ENCODE data around the gene RGPD8. TPM values are rescaled to one million over a fixed set of nuclear protein-coding genes. Genes with fewer than 3 reads are reported as not detected.
"Not testable (repeated sequence)": the region's sequence is repeated elsewhere in the genome, so short reads cannot be mapped to it uniquely, and the experiment has no call there.

RGPD8 gene
- total RNA-seq = 10 to 100 TPM in 6 of 8 experiments, 1 to 10 TPM in 2; 7.8 to 21.3 (median 16.0) TPM

GRCh38 chr2:112433480-112433879, at the start of gene RGPD8:
RGPD8 (minus strand) TSS chr2:112433645; CDS start chr2:112433453, 192 bp downstream.
- H3K4me1 ChIP-seq (replicated peaks in 1 of 2) = not testable (repeated sequence)
- ATAC-seq (replicated peaks in 6 of 8) = peak; percentile 95 to 100 (median 98)
- in situ Hi-C loops (cut with MboI; ENCODE audit: low pct_unique_long_range_greater_than_20kb in 2 of 9, low sequenced_read_pairs in 9 of 9, unreplicated experiment in 9 of 9) = loop anchor here in 1 of 9 experiments (25.0 kb wide), 1 partner anchor 171 kb away; the partner anchor contains the start of gene ZC3H8
- Histone ChIP-seq H3K27ac (peak within 1 kb of the TSS in 1 of 2 donors; percentile 71), H3K4me3 (peak within 1 kb of the TSS; percentile 18 to 66 (median 44))
- WGBS, 10 experiments = 0 to 20% (median 0%) methylated on average over 1 of the region's 26 CpGs; no CpG with 5 or more reads in 4 of the 10 experiments

GRCh38 chr2:112483042-112483473, 49.6 kb upstream of the RGPD8 start:
- ATAC-seq (replicated peaks in 6 of 8) = peak in 7 of 8 experiments; percentile 3 to 63 (median 54)
- H3K4me3 ChIP-seq = peak overlapping the region; percentile 54 to 77 (median 72)
- peaks cover 10 to 12% of the 10 kb centered on the region in 2 donors for H3K4me1 ChIP-seq (replicated peaks in 1 of 2)
- 0 to 8% (median 0%) methylated on average over 1 to 5 of the region's 10 CpGs; no CpG with 5 or more reads in 1 of the 10 experiments for WGBS, 10 experiments
- in situ Hi-C loops (cut with MboI; ENCODE audit: low pct_unique_long_range_greater_than_20kb in 2 of 9, low sequenced_read_pairs in 9 of 9, unreplicated experiment in 9 of 9) = loop anchor here in 1 of 9 experiments (25.0 kb wide), 1 partner anchor 421 kb away; the partner anchor contains the start of gene TMEM87B
- peak overlapping the region; percentile 74 for H3K27ac ChIP-seq

DNA sequence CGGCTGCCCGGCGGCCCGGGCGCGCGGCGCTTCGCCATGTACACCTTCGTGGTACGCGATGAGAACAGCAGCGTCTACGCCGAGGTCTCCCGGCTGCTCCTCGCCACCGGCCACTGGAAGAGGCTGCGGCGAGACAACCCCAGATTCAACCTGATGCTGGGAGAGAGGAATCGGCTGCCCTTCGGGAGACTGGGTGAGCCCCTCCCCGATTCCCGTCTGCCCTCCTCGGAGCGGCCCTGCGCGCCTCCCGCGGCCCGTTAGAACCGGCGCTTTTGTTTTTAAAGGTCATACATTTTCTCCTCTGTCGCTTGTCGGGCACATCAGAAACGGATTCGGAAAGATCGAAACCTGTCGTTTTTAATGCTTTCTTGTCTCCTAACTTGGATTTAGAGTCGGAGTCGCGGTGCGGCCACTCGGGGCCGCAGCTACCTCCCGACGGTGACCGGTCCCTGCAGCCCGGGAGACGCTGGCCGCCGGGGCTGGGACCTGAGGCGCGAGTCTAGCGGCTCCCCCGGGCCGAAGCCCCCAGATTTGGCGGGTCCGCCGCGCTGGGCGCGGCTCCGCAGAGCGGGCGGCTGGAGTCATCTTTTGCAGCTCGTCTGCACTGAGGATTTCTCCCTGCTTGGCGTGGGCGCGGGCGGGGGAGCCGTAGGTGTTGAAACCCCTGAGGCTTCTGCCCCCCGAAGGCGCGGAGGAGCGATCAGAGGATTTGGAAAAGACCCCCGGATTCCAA, 49.0 kb upstream of the RGPD8 start:
- 0 to 5% (median 0%) methylated on average over 2 to 23 of the region's 77 CpGs; no CpG with 5 or more reads in 4 of the 10 experiments for WGBS, 10 experiments
- Histone ChIP-seq H3K4me1 (replicated peaks in 1 of 2) (peaks cover 10 to 12% of the 10 kb centered on the region in 2 donors), H3K27ac (peak overlapping the region; percentile 74), H3K4me3 (peak overlapping the region; percentile 54 to 77 (median 72))
- peak; percentile 24 to 41 (median 34) for ATAC-seq (replicated peaks in 6 of 8)
- in situ Hi-C loops (cut with MboI; ENCODE audit: low pct_unique_long_range_greater_than_20kb in 2 of 9, low sequenced_read_pairs in 9 of 9, unreplicated experiment in 9 of 9) = loop anchor here in 1 of 9 experiments (25.0 kb wide), 1 partner anchor 420 kb away; the partner anchor contains the start of gene TMEM87B

DNA sequence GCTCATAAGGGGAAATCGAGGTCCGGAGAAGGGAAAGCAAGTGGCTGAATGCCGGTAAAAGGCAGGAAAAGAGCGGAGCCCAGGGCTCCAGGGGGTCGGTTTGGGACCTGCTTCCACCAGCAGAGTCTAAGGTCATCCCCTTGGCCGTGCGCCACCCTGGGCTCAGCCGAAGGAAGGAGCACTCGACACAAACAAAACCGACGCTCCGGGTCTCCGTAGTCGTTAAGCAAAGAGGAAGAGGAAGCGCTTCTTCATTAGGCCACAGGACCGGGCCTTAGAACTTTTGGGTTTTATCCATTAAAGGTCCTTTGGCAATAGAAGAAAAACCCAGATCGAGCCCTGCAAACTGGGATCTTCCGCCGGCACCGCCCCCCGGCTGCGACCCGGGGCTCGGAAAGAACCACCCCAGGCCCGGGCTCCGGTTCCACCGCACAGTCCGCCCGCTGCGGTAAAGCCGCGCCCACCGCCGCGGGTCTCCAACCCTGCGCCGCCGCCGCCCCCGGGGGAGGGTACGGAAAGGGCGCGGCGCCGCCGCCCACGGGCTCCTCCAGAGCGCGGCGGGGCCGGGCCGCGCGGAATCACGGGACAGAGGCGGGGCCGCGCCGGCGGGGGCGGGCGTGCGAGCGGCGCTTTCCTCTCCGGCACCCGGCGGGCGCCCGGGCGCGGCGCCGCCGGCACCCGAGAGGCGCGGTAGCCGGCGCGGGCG, 48.2 kb upstream of the RGPD8 start, which contains the start of gene TTL:
Gene TTL (plus strand): TSS at position 629 of the 706 bp plus-strand sequence. CDS start 189 bp downstream, outside the sequence.
- Histone ChIP-seq H3K4me3 (peak within 1 kb of the TSS; percentile 54 to 77 (median 72)), H3K4me1 (replicated peaks in 1 of 2) (peaks cover 10 to 12% of the 10 kb centered on the region in 2 donors), H3K27ac (peak within 1 kb of the TSS; percentile 74)
- 0% methylated on average over 1 to 11 of the region's 82 CpGs; no CpG with 5 or more reads in 2 of the 10 experiments for WGBS, 10 experiments
- peak; percentile 70 to 81 (median 74) for ATAC-seq (replicated peaks in 6 of 8)
- in situ Hi-C loops (cut with MboI; ENCODE audit: low pct_unique_long_range_greater_than_20kb in 2 of 9, low sequenced_read_pairs in 9 of 9, unreplicated experiment in 9 of 9) = loop anchor here in 1 of 9 experiments (25.0 kb wide), 1 partner anchor 419 kb away; the partner anchor contains the start of gene TMEM87B

DNA sequence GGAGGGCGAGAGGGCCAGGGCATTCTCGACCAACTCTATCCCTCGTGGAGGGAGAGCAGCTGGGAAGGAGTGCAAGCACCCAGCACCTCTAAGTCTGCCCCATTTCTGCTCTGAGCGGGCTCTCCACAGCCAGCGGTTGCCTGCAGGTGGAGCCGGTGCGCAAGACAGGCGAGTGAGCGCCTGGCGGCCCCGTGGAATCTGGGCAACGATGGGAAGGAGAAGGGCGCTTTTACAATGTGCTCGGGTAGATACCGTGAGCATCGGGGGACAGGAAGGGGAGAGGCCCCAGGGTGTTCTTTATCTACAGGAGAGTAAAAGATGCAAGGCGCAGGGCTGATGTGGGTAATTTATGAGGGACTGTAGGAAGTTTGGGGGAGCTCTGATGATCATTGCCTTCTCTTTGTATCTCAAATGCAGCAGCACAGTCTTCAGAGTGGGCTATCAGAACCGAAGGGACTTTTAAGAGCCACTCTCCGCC, 47.6 kb upstream of the RGPD8 start:
- in situ Hi-C loops (cut with MboI; ENCODE audit: low pct_unique_long_range_greater_than_20kb in 2 of 9, low sequenced_read_pairs in 9 of 9, unreplicated experiment in 9 of 9) = loop anchor here in 1 of 9 experiments (25.0 kb wide), 1 partner anchor 419 kb away; the partner anchor contains the start of gene TMEM87B
- Histone ChIP-seq H3K4me3 (peak overlapping the region; percentile 54 to 77 (median 72)), H3K4me1 (replicated peaks in 1 of 2) (peaks cover 10 to 12% of the 10 kb centered on the region in 2 donors), H3K27ac (peak overlapping the region; percentile 74)
- peak; percentile 72 to 81 (median 76) for ATAC-seq (replicated peaks in 6 of 8)
- 0 to 3% (median 0%) methylated on average over 1 to 16 of the region's 19 CpGs; no CpG with 5 or more reads in 3 of the 10 experiments for WGBS, 10 experiments

DNA sequence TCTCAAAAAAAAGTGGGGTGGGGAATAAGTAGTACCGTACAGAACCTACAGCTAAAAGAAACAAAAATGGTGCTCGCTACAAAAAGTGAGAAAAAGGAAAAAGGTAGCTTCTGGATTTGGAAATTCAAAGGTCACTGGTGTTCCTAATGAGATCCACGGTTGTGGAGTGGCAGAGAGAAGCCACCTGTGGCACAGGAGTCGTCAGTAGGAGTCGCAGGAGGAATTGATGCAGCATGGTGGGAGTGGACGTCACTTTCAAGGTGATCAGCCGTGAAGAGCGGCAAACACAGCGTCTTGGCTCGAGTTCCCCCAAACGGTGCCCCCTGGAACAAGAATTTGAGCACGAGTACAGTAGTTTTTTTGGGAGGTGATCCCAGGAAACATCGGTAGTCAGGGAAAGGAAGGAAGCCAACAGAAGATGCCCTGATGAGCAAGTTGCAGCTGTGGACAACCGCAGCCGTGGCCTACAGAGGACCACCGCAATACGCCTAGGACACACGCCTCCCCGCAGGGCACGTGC, 47.1 kb upstream of the RGPD8 start:
- Histone ChIP-seq H3K4me1 (replicated peaks in 1 of 2) (peaks cover 10 to 12% of the 10 kb centered on the region in 2 donors), H3K4me3 (peak overlapping the region; percentile 54 to 77 (median 72)), H3K27ac (no peak overlapping the region)
- WGBS, 10 experiments = 19 to 69% (median 39%) methylated on average over 3 to 14 of the region's 20 CpGs; no CpG with 5 or more reads in 2 of the 10 experiments
- no peak for ATAC-seq (replicated peaks in 6 of 8)
- in situ Hi-C loops (cut with MboI; ENCODE audit: low pct_unique_long_range_greater_than_20kb in 2 of 9, low sequenced_read_pairs in 9 of 9, unreplicated experiment in 9 of 9) = loop anchor here in 1 of 9 experiments (25.0 kb wide), 1 partner anchor 418 kb away; the partner anchor contains the start of gene TMEM87B

DNA sequence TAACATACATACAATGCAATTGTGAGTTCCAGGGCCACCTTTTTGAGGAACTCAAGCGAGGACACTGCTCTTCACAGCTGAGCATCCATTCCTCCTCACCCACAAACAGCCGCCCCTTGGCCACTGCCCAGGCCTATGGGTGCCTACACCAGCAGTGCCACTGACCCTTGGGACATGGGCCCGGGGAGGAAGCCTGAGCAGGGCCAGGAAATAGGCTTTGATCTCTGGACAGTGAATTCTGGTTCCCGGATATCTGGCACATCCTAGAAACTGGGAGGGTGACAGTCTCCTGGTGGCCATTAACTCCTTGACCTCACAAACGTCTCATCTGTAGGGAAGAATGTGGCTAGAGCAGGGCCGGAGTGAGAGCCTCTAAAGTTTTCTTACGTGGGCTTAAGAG, 43.0 kb upstream of the RGPD8 start:
- Histone ChIP-seq H3K27ac (no peak overlapping the region), H3K4me3 (no peak overlapping the region), H3K4me1 (replicated peaks in 1 of 2) (peaks cover 0 to 3% of the 10 kb centered on the region in 2 donors)
- 30 to 86% (median 76%) methylated on average over 1 to 7 of the region's 7 CpGs; no CpG with 5 or more reads in 4 of the 10 experiments for WGBS, 10 experiments
- in situ Hi-C loops (cut with MboI; ENCODE audit: low pct_unique_long_range_greater_than_20kb in 2 of 9, low sequenced_read_pairs in 9 of 9, unreplicated experiment in 9 of 9) = loop anchor here in 1 of 9 experiments (25.0 kb wide), 1 partner anchor 414 kb away; the partner anchor contains the start of gene TMEM87B
- no peak for ATAC-seq (replicated peaks in 6 of 8)

DNA sequence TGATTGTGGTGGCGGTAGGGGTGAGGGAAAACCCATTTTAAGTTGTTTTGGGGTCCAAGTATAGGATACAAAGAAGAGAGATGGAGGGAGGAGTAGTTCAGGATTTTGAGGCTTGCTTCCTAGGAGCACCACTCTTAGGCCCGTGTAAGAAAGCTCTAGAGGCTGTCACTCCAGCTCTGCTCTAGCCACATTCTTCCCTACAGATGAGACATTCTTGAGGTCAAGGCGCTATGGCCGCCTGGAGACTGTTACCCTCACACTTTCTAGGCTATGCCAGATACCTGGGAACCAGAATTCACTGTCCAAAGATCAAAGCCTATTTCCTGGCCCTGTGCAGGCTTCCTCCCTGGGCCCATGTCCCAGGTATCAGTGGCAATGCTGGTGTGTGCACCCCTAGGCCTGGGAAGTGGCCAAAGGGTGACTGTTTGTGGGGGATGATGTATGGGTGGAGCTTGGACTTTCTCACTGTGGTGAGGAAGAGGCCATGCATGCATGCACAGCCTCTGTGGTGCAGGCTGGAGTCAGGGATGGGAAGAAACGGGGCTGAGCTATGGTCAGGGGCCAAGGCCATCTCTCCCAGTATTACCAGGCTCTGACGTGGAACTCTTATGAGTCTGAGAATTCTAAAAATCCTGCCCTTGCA, 41.5 kb upstream of the RGPD8 start:
- Histone ChIP-seq H3K27ac (no peak overlapping the region), H3K4me3 (no peak overlapping the region), H3K4me1 (replicated peaks in 1 of 2) (no peaks in the 10 kb centered on the region)
- in situ Hi-C loops (cut with MboI; ENCODE audit: low pct_unique_long_range_greater_than_20kb in 2 of 9, low sequenced_read_pairs in 9 of 9, unreplicated experiment in 9 of 9) = loop anchor here in 1 of 9 experiments (25.0 kb wide), 1 partner anchor 413 kb away; the partner anchor contains the start of gene TMEM87B
- WGBS, 10 experiments = 29 to 100% (median 77%) methylated on average over 1 to 6 of the region's 6 CpGs; no CpG with 5 or more reads in 3 of the 10 experiments
- peak in 2 of 8 experiments; percentile 62 to 63 for ATAC-seq (replicated peaks in 6 of 8)

DNA sequence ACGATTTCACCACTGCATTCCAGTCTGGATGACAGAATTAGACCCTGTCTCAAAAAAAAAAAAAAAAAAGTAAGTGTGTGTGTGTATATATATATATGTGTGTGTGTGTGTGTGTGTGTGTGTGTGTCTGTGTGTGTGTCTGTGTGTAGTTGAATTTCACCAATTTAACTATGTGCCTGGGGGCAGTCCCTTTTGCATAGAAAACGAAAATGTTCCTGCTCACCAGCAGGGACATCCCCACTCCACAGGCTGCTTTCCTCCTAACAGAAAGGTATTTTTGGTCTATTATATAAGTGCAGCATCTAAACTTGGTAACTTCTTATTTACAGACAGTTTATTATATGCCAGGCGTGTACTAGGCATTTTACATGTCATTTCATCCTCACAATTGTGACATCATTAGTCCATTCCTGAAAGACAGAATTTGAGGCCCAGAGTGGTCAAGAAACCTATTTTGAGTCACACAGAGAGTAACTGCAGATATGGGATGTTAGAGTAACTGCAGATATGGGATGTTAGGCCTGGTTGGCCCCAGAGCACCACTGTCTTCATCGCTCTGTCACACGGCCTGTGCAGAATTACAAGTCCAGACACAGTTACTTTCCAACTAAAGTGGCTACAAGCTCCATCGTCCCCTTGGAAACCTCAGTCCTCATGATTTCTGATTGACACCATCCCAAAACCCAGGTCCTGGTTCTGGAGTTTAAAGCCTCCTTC, 39.3 kb upstream of the RGPD8 start:
- H3K27ac ChIP-seq = no peak overlapping the region
- WGBS, 10 experiments = 60 to 100% (median 86%) methylated on average over 1 to 5 of the region's 6 CpGs; no CpG with 5 or more reads in 3 of the 10 experiments
- in situ Hi-C loops (cut with MboI; ENCODE audit: low pct_unique_long_range_greater_than_20kb in 2 of 9, low sequenced_read_pairs in 9 of 9, unreplicated experiment in 9 of 9) = no loop called here
- H3K4me3 ChIP-seq = no peak overlapping the region
- no peaks in the 10 kb centered on the region for H3K4me1 ChIP-seq (replicated peaks in 1 of 2)
- ATAC-seq (replicated peaks in 6 of 8) = no peak

GRCh38 chr2:112465382-112465781, 31.9 kb upstream of the RGPD8 start:
- in situ Hi-C loops (cut with MboI; ENCODE audit: low pct_unique_long_range_greater_than_20kb in 2 of 9, low sequenced_read_pairs in 9 of 9, unreplicated experiment in 9 of 9) = no loop called here
- WGBS, 10 experiments = 50 to 89% (median 68%) methylated on average over 1 to 3 of the region's 3 CpGs; no CpG with 5 or more reads in 2 of the 10 experiments
- H3K4me1 ChIP-seq (replicated peaks in 1 of 2) = no peaks in the 10 kb centered on the region
- peak in 3 of 8 experiments; percentile 26 to 81 (median 60) for ATAC-seq (replicated peaks in 6 of 8)
- no peak overlapping the region for H3K27ac ChIP-seq
- no peak overlapping the region for H3K4me3 ChIP-seq

DNA sequence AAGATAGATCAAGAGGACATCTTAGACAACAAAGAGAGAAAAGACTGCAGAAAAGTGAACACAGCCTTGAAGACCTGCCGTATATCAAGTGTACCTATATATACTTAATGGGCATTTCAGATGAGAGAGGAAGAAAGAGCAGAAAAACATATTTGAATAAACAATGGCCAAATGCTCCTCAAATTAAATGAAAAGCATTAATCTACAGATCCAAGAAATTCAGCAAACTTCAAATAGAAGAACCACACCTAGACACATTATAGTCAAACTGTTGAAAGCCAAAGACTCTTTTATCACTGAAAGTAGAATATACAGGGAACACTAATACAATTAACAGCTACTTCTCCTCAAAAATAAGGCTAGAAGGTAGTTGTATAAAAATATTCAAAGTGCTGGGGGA, 29.8 kb upstream of the RGPD8 start:
- no peak overlapping the region for H3K27ac ChIP-seq

More for the DNA sequence above, 29.8 kb upstream of the RGPD8 start:
- H3K4me1 ChIP-seq (replicated peaks in 1 of 2) = no peaks in the 10 kb centered on the region
- WGBS, 10 experiments = 40 to 100% (median 87%) methylated on average over 1 of the region's 1 CpG
- ATAC-seq (replicated peaks in 6 of 8) = no peak
- H3K4me3 ChIP-seq = no peak overlapping the region
- in situ Hi-C loops (cut with MboI; ENCODE audit: low pct_unique_long_range_greater_than_20kb in 2 of 9, low sequenced_read_pairs in 9 of 9, unreplicated experiment in 9 of 9) = no loop called here
